MM.1S (cell line): Measurements from ENCODE around the gene PPP4R2.

Experiments used
- EZH2 ChIP-seq: fragments of 300-600 bp; sonication (generic); optimal IDR thresholded peaks from 2 replicates; pipeline ENCODE3; 2017; ENCODE audit warnings: low read depth, mild to moderate bottlenecking, antibody characterized with exemption, low read length, mixed read lengths
- EZH2phosphoT487 ChIP-seq: fragments of 300-600 bp; sonication (generic); IDR thresholded peaks from 2 replicates; pipeline ENCODE4 v1.6.1; 2018; ENCODE audit warnings: antibody characterized with exemption, low read length
- TF ChIP-seq, protein P1 (sequence below): fragments of 300-600 bp; sonication (generic); IDR thresholded peaks from 2 replicates; pipeline ENCODE4 v1.5.1; 2016; ENCODE audit warnings: antibody characterized with exemption, low read length, mixed read lengths

DNA sequence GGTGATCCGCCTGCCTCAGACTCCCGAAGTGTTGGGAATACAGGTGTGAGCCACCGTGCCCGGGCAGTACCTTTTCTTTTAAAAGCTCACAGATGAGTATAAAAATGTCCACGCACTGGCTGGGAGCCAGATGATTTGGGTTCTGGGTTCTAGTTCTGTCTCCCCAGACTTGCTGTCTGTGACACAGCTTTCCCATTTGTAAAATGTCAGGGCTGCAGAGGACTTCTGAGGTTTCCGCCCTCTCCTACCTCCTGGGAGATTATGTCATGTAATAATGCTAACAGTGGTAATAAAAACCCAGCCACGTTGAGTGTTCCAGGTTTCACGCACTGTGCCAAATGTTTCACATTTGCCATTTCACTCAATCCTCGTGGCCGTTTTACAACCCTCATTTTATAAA, 1.3 kb upstream of the PPP4R2 start:
- TF ChIP-seq, protein P1, sequence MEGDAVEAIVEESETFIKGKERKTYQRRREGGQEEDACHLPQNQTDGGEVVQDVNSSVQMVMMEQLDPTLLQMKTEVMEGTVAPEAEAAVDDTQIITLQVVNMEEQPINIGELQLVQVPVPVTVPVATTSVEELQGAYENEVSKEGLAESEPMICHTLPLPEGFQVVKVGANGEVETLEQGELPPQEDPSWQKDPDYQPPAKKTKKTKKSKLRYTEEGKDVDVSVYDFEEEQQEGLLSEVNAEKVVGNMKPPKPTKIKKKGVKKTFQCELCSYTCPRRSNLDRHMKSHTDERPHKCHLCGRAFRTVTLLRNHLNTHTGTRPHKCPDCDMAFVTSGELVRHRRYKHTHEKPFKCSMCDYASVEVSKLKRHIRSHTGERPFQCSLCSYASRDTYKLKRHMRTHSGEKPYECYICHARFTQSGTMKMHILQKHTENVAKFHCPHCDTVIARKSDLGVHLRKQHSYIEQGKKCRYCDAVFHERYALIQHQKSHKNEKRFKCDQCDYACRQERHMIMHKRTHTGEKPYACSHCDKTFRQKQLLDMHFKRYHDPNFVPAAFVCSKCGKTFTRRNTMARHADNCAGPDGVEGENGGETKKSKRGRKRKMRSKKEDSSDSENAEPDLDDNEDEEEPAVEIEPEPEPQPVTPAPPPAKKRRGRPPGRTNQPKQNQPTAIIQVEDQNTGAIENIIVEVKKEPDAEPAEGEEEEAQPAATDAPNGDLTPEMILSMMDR = no peak
- TF ChIP-seq EZH2phosphoT487 = no peak
- TF ChIP-seq EZH2 = no peak
